Astrocyte (in vitro differentiated cells and primary cell): ENCODE measurements around the gene RRP36. TPM values are rescaled to one million over a fixed set of nuclear protein-coding genes. Genes with fewer than 3 reads are reported as not detected.

Experiments
- DNase-seq: peaks from one replicate; pipeline ENCODE4 v3.0.0-alpha.2; 2010; ENCODE audit warnings: low read depth
- FAIRE-seq: peaks from 2 replicates; lab custom pipeline; 2011; peaks lifted over from hg19 to GRCh38; lab: Jason Lieb, UNC
- H2AFZ ChIP-seq: 2 replicates; pipeline ENCODE4 v1.6.0; 2012; ENCODE audit warnings: low read depth, low read length, inconsistent platforms
- H3K27ac ChIP-seq: 2 replicates; pipeline ENCODE4 v1.5.1; 2011; ENCODE audit warnings: low read depth, low read length, inconsistent platforms
- H3K27me3 ChIP-seq: 2 replicates; pipeline ENCODE4 v1.6.0; 2011; ENCODE audit warnings: low read length, inconsistent platforms; ENCODE audit not compliant: insufficient read depth
- H3K36me3 ChIP-seq: 2 replicates; pipeline ENCODE4 v1.5.1; 2011; ENCODE audit warnings: low read length, inconsistent platforms; ENCODE audit not compliant: insufficient read depth
- H3K4me1 ChIP-seq: 2 replicates; pipeline ENCODE4 v1.5.1; 2011; ENCODE audit warnings: low read length, inconsistent platforms; ENCODE audit not compliant: insufficient read depth
- H3K4me2 ChIP-seq: 2 replicates; pipeline ENCODE4 v1.6.0; 2012; ENCODE audit warnings: low read length, inconsistent platforms
- H3K4me3 ChIP-seq: 2 replicates; pipeline ENCODE4 v1.5.1; 2011; ENCODE audit warnings: low read depth, mild to moderate bottlenecking, low read length, inconsistent platforms; ENCODE audit not compliant: insufficient read depth
- H3K79me2 ChIP-seq: 2 replicates; pipeline ENCODE4 v1.6.0; 2012; ENCODE audit warnings: mild to moderate bottlenecking, low read length, inconsistent platforms; ENCODE audit not compliant: insufficient read depth
- H3K9ac ChIP-seq: 2 replicates; pipeline ENCODE4 v1.6.0; 2012; ENCODE audit warnings: mild to moderate bottlenecking, low read length, inconsistent platforms
- H3K9me3 ChIP-seq: 2 replicates; pipeline ENCODE4 v1.5.1; 2012; ENCODE audit warnings: low read depth, mild to moderate bottlenecking, low read length, inconsistent platforms; ENCODE audit not compliant: insufficient read depth
- H4K20me1 ChIP-seq: 2 replicates; pipeline ENCODE4 v1.6.0; 2012; ENCODE audit warnings: low read length, inconsistent platforms; ENCODE audit not compliant: insufficient read depth
- H3K27ac Mint-ChIP-seq: one replicate; pipeline ENCODE4 v1.8.0; 2021; ENCODE audit warnings: mild to moderate bottlenecking, mixed read lengths; ENCODE audit not compliant: unreplicated experiment
- H3K27me3 Mint-ChIP-seq: one replicate; pipeline ENCODE4 v1.8.0; 2021; ENCODE audit warnings: low read depth, mixed read lengths; ENCODE audit not compliant: unreplicated experiment
- H3K36me3 Mint-ChIP-seq: one replicate; pipeline ENCODE4 v1.8.0; 2021; ENCODE audit warnings: low read depth, mixed read lengths; ENCODE audit not compliant: unreplicated experiment
- H3K4me1 Mint-ChIP-seq: one replicate; pipeline ENCODE4 v1.8.0; 2021; ENCODE audit warnings: low read depth, mixed read lengths; ENCODE audit not compliant: unreplicated experiment
- H3K4me3 Mint-ChIP-seq: one replicate; pipeline ENCODE4 v1.8.0; 2021; ENCODE audit warnings: mild to moderate bottlenecking, moderate library complexity, mixed read lengths; ENCODE audit not compliant: unreplicated experiment
- H3K9me3 Mint-ChIP-seq: one replicate; pipeline ENCODE4 v1.8.0; 2021; ENCODE audit warnings: mild to moderate bottlenecking, mixed read lengths; ENCODE audit not compliant: unreplicated experiment
- CTCF ChIP-seq: IDR thresholded peaks from 2 replicates; pipeline ENCODE4 v1.5.1; 2011; ENCODE audit warnings: low read depth, mild to moderate bottlenecking, inconsistent platforms, low read length, moderate library complexity; ENCODE audit not compliant: insufficient read depth
- EZH2 ChIP-seq: IDR thresholded peaks from 2 replicates; pipeline ENCODE4 v1.6.1; 2012; ENCODE audit warnings: mild to moderate bottlenecking, low read length, inconsistent platforms; ENCODE audit not compliant: insufficient read depth
- total RNA-seq: library from RNA; stranded (reverse); gene quantifications from 2 replicates; pipeline ENCODE4 v1.2.1, GENCODE V29; 2021

RRP36 gene
- total RNA-seq, 1 donor from 2014 or later, result 77.9 TPM

- no peaks in the 10 kb centered on the region for H3K4me1 ChIP-seq
- H3K36me3 Mint-ChIP-seq, result peaks cover 31% of the 10 kb centered on the region
- H3K9ac ChIP-seq, result no peak overlapping the region
- peaks cover 6% of the 10 kb centered on the region for H3K36me3 ChIP-seq
- no peak overlapping the region for H2AFZ ChIP-seq
- TF ChIP-seq CTCF (no peak), EZH2 (no peak)
- no peak overlapping the region for H3K4me2 ChIP-seq
- H3K4me3 Mint-ChIP-seq, result no peak overlapping the region
- H4K20me1 ChIP-seq, result no peaks in the 10 kb centered on the region
- DNase-seq (no peak), FAIRE-seq (no peak)
- H3K9me3 Mint-ChIP-seq, result no peaks in the 10 kb centered on the region
- no peaks in the 10 kb centered on the region for H3K27me3 ChIP-seq
- H3K27ac Mint-ChIP-seq, result no peak overlapping the region
- H3K79me2 ChIP-seq, result no peaks in the 10 kb centered on the region
- H3K27me3 Mint-ChIP-seq, result no peaks in the 10 kb centered on the region
- H3K4me3 ChIP-seq, result no peak overlapping the region
- H3K4me1 Mint-ChIP-seq, result no peaks in the 10 kb centered on the region
- no peak overlapping the region for H3K27ac ChIP-seq
- no peaks in the 10 kb centered on the region for H3K9me3 ChIP-seq
Observed at GRCh38 chr6:43043310-43043709, 21.9 kb downstream of the RRP36 start.

GRCh38 chr6:43045371-43045930 is 24.0 kb downstream of the RRP36 start:
- H3K9me3 ChIP-seq, result no peaks in the 10 kb centered on the region
- Mint-ChIP-seq H3K36me3 (peaks cover 28% of the 10 kb centered on the region), H3K27ac (no peak overlapping the region), H3K9me3 (no peaks in the 10 kb centered on the region), H3K4me3 (no peak overlapping the region), H3K4me1 (peaks cover under 1% of the 10 kb centered on the region), H3K27me3 (no peaks in the 10 kb centered on the region)
- H2AFZ ChIP-seq, result no peak overlapping the region
- peaks cover 9% of the 10 kb centered on the region for H3K79me2 ChIP-seq
- no peak for FAIRE-seq
- no peaks in the 10 kb centered on the region for H4K20me1 ChIP-seq
- no peak for DNase-seq
- H3K9ac ChIP-seq, result no peak overlapping the region
- H3K27ac ChIP-seq, result no peak overlapping the region
- H3K4me3 ChIP-seq, result no peak overlapping the region
- no peaks in the 10 kb centered on the region for H3K27me3 ChIP-seq
- H3K4me1 ChIP-seq, result no peaks in the 10 kb centered on the region
- no peak overlapping the region for H3K4me2 ChIP-seq
- no peak for TF ChIP-seq EZH2
- no peak for TF ChIP-seq CTCF
- peaks cover 18% of the 10 kb centered on the region for H3K36me3 ChIP-seq

GRCh38 chr6:43047998-43048397 is 26.6 kb downstream of the RRP36 start:
- H3K4me3 Mint-ChIP-seq, result no peak overlapping the region
- H3K4me1 Mint-ChIP-seq, result peaks cover 20% of the 10 kb centered on the region
- peaks cover 35% of the 10 kb centered on the region for H3K36me3 Mint-ChIP-seq
- Histone ChIP-seq H3K9ac (no peak overlapping the region), H3K27me3 (no peaks in the 10 kb centered on the region), H2AFZ (no peak overlapping the region), H3K4me1 (peaks cover 15% of the 10 kb centered on the region), H3K9me3 (no peaks in the 10 kb centered on the region), H3K4me3 (no peak overlapping the region), H3K27ac (no peak overlapping the region), H4K20me1 (no peaks in the 10 kb centered on the region), H3K36me3 (peaks cover 18% of the 10 kb centered on the region), H3K4me2 (no peak overlapping the region), H3K79me2 (peaks cover 32% of the 10 kb centered on the region)
- DNase-seq, result no peak
- no peak overlapping the region for H3K27ac Mint-ChIP-seq
- TF ChIP-seq CTCF (no peak), EZH2 (no peak)
- peaks cover 3% of the 10 kb centered on the region for H3K9me3 Mint-ChIP-seq
- FAIRE-seq, result no peak
- no peaks in the 10 kb centered on the region for H3K27me3 Mint-ChIP-seq
